CD4-positive, alpha-beta T cell treated with Interleukin-21 for 1 hour (primary cell): ENCODE data around the gene RBM5.

Source experiments
- DNase-seq: peaks from one replicate; pipeline ENCODE4 v3.0.0-alpha.2; 2020

RBM5 gene

DNA sequence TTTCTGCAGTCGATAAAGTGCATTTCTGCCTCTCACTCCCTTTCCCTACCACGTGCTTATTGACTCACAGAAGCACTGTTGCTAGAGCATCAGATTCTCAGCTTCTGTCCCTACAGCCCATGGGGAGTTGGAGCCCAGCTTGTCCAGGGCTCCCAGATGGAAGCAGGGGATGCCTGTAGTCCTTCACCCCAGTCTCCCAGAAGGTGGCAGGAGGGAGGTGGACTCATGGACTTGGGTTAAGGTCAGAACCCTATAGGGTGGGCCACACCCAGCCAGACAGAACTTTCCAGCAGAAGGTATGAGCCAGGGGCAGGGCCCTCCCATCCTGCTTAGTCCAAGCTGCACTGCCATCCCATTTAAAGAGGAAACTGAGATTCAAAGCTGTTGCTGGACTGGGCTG lies 33.4 kb downstream of the RBM5 start:
- DNase-seq, result no peak

DNA sequence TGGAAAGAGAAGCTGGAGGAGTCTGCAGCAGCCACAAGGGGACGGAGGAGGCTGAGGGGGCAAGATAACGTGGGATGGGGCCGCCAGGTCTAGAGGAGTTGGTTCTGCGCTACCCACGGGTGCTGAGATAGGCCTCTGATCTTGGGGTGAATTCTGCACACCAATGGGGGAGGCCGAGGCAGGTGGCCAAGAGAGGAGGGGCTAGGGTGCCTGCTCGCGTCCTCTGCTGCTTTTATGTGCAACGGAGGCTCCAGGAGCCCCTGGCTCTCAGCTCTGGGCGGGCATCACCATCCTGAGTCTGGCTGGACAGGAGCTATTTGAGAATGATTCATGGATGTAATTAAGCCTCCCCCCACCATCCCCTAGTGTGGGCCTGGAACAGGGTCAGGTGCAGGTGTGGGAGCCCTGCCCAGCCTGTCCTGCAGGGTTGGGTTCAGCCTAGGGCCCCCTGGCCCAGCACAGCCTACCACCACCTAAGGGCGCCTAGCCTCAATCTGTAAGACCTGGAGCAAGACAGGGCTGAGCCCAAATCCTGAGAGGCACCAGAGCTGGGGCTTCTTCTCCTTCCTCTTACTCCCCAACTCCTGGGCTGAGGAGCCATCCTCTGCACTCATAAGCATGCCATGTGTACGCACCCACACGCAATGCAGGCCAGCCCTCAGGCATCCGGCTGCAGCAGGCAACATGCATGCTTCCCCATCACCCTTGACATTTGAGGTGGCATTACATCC lies 34.1 kb downstream of the RBM5 start:
- DNase-seq, result no peak

DNA sequence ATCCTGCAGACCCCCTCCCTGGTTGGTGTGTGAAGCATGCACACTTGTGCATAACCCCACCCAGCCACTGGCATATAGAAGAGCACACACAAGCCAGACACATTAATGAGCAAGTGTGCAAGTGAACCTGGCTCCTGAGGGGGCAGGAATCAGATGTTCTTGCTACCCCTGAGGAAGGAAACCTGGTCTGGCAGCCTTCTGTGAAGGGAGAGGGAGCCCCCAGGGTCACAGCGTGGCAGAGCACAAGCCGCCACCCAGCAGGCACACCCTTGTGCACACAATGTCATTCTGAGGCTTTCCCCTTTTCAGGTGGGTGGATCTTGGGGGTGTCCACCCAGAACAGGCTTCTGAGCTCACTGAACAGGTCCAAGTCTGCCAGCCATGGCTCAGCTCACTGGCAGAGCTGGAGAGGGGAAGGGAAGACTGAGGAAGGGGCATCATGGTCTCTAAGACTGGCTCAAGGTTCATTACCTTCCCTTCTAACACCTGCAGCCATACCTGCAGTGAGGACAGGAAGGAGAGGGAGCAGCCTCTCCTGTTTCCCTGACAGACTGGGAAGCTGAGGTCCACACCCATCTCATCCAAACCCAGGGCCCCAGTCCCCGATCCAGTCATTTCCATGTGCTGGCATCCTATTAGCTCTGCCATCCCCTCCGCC lies 34.8 kb downstream of the RBM5 start:
- no peak for DNase-seq

DNA sequence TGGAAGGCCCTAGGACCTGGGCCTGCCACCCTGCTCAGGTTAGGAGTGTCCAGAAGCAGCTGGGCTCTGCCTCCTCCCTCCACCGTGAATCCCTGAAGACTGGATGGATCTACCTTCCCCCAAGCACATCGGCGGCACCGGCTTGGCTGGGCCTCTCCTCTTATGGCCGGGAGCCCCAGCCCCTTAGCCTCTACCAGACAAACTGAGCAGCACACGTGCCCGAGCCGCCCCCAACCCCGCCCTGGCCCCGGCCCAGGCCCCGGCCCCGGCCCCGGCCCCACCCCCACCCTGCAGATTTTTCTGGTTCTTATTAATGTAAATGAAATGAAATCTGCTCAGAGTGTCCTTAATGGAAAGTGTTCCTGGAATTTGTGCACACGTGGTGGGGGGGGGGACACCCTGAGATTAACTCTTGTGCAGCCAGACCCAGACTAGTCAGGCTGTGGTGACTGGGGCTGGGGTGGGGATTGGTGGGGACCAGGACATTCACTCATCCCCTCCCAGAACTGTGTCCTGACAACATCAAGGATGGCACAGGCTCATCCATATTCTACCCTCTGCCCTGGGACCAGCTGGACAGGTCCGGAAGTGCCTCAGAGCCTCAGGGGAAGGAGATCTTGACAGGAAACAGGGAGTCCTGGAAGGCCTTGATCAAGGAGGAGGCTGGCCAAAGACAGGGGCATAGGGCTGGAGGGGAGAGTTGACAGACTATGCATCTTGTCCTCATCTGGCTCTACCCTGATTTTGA lies 35.5 kb downstream of the RBM5 start:
- no peak for DNase-seq

DNA sequence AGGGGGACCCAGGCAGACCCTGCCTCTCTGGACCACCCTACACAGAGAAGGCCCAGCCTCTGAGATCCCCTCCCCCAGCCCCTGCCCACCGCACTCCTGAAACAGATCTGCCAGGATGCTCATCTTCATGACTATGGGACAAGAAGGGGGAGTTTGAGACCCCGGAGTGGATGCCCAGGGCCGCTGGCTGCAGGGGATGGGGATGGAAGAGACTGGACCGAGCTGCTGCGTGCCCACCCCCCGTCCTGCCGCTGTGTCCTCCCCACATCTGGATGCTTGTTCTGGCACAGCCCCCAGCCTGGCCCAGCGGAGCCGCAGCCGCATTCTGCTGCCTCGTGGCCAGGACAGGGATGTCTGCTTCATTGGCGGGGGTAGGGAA lies 36.1 kb downstream of the RBM5 start:
- no peak for DNase-seq

DNA sequence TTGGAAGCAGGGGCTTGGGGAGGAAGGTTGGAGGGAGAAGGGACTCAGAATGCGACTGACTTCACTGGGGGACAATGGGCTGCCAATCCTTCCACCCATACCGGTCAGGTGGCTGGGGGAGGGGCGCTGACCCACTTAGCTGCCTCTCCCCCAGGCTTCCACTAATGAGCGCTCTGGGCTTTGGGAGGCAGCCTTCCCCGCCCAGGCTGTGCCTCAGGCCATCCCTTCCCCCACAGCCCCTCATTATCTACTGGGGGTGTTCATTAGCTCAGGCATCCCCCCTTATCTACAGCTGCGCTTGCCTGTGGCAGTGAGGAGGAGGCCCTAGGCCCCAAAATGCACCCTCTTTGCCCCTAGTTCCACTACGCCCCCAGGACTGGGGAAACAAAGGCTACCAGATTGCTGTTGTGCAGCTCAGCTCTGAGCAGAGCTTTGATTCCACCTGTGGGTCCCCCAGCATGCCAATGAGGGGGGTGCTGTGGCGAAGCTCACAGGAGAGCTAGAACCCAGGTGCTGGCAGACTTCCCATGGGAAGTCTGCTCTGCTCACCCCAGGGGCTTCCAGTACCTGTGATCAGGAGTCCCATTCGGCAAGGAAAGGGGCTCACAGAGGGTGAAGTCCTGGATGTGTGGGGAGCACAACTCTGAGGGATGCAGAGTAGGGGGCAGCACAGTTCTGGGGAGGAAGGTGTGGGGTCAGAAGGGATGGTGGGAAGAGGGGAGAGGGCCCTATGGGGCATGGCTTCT lies 37.0 kb downstream of the RBM5 start:
- DNase-seq, result no peak

DNA sequence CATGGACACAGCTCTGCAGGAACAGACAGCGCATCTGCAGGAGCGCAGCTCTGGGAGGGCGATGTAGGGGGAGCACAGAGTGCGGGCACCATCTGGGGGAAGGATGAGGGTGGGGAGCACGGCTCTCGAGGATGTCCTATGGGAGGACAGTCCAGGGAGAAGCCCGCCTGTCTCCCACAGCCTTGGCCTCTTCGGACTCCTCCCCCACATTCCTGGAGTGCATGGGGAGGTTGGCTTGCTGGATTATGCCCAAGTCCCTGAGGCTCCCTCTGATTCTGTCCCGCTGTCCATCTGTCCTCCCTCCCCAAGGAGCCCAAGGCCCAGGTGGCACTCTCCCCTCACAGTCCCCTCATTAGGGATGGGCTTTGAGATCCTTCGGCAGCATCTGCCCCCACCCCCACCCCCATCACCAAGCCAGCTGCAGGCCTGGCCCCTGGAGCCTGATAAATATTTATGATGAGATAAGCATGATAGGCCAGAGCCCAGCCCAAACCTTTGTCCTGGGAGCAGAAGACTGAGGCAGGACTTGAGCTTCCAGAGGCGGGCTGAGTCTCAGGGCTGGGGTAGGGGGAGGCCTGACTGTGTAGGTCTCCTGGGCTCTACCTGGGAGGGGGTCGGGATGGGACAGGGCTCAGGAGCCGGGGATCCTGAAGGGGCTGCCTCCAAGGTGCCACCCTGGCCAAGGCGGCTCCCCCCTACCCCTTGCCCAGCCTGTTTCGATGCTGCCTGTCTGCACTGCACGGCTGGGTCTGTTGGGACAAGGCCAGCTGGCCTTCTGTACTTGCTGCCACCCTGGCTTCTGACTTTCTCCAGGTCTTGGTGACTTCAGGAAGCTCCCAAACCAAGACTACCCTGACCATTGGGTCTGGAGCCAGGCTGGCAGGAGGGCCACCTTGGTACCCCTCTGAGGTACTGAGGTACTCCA lies 37.8 kb downstream of the RBM5 start:
- DNase-seq, result no peak

DNA sequence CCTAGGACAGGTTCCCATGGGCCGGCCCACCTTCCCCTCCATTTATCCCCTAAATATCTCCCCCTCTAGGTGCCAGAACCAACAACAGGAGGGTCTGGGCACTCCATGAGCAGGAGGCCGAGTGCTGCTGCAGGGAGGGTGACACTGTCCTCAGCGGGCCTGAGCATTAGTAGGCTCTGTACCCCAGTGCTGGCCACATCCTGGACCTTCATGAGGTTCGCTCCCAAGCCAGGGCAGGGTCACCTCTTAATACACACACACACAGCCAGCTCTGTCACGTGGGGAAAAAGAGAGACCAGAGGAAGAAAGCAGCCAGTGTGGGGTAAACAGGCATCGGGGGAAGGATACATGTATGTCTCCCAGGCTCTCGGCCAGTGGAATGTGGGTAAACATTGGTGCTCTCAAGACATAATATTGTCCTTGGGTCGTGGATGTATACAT lies 38.6 kb downstream of the RBM5 start:
- no peak for DNase-seq

DNA sequence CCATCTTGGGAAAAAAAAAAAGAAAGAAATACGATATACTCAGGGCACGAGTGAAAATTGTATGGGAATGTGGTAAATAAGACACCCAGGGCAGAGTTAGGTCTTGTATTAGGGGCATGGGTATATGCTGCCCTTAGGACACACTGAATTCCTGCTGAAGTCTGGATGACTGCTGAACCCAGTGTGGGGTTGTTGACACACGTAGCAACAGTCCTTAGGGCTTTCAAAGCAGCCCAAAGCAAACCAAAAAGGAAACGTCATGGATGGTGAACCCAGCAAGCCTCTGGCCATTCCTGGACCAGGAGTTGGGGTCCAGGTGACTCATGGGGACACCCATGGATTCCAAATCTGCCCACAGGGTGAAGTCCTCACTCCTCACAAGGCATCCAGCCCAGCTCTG lies 39.3 kb downstream of the RBM5 start:
- no peak for DNase-seq

DNA sequence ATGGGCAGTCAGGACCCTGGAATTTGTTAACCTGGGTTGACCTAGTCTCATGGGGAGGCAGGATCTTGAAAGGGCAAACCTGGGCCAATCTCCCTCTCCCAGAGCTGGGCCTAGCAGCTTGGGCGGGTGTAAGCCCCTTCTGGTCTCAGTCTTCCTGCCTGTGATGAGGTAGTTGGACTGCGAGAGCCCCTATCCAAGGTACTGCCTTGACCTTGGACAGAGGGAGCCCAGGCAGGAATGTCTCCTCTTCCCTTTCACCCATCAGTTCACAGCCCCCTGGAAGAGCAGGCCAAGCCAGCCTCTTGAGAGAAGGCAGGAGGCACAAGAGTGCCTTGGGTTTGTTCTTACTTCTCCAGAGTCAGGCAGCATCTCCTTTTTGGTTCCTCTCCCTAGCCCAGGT lies 41.7 kb downstream of the RBM5 start:
- no peak for DNase-seq

DNA sequence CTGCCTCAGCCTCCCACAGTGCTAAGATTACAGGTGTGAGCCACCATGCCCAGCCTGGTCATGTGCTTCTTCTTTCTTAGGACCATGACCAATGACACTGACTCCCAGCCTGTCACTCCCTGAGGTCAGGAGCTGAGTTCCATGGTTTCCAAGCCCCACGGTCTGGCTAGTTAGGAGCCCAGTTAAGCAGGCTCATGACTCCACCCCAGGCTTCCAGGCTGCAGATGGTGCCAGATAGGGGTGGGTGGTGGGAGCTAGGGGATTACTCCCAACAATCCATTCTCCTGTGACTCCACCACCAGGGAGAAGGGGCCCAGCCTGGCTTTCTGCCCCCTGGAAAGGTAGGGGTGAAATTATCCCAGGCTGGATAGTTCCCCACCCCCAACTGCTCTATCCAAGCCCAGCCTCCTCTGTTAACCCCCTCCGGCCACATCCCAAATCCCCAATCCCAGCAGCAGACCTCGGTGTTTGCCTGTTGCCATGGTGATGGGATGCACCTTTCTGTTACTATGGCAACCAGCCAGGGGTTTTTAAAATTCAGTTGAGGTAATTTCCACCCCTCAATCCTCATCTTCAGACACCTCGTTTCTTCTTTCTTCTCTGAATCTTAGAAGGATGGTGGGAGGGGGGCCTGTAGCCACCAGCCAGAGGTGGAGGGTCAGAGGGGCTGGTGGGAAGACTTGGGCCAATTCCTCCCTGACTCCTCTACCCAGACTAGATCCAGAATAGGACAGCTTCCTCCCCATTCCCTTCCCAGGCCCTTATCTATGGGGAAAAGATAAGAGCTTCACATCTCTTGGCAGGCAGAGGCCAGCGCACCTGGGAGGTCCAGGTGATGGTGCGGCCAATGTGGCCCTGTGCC lies 43.9 kb downstream of the RBM5 start:
- DNase-seq, result no peak

DNA sequence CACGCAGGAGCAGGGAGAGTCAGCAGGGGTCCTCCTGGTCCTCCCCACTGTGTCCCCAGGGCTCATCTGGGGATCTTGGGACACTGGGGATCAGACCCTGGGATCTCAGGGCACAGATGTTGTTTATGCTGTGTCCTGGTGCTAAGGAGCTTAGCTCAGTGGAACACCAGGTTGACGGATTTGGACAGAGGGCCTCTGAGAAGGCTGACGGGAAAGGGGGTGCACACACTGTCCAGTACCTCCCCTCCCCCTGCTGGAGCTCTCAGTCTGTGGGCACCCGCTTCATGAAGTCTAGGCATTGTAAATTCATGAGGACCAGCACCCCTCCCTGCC lies 44.5 kb downstream of the RBM5 start:
- DNase-seq, result no peak

DNA sequence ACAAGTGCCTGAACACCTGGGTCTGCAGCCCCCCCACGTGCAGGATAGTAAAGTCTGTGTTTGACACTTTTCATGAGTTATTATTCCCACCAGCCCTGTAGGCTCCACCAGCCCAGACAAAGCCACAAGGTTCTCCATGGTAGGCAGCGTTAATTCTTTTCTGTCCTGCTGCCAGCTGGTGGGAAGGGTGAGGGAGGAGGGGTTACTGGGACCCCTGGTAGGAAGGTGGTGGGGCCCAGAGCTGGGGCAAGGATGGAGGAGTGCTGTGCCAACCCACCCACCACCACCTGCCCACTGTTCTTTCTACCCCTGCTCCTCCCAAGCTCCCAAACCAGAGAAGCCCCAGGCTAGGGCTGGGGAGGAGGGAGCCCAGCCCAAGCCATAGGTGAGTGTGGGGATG lies 45.6 kb downstream of the RBM5 start:
- no peak for DNase-seq

DNA sequence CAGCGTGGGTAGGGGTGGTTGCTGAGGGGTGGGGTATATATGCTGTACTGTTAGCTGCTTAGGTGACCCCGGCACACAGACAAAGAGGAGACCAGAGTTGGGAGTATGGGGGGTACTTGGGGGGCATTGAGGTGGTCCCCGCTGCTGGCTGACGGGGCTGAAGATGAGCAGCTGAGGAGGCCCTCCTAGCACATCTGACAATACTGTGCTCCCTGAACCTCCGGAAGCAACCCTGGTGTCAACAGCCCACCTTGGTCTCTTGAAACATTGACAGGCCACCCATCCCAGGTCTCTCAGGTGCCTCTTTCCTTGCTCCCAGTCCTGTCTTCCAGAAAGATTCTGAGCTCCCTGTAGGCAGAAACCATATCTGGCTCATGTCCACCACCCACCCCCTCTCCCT lies 47.2 kb downstream of the RBM5 start:
- no peak for DNase-seq

DNA sequence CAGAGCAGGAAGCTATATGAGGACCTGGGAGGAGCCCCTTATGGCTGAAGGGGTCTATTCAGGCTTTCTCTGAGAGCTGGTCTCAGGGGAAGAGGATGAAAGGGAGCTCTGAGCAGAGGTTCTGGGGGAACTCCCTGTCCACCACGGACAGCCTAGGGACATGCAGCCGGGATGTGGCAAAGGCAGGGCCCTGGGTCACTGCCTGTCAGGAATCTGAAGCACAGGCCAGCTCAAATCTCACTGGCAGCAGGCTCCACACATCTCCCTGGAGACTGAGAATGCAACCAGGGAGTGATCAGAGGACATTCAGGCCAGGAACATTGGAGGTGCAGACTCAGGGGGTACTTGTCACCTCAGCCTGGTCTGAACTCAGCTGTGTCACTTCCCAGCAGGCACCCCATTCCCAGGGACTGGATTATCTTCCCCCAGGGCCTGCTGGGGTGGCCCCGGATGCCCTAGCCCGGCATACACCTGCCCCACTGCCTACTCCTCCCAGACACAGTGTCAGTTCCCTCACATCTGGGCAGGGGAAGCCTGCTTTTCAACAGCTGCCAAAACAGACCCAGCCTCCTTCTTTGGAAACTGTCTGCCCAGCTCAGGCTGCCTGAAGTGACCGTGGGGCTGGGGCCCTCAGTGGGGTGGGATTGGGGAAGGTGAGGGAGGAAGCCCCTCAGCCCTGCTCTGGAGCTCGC lies 48.1 kb downstream of the RBM5 start:
- no peak for DNase-seq

DNA sequence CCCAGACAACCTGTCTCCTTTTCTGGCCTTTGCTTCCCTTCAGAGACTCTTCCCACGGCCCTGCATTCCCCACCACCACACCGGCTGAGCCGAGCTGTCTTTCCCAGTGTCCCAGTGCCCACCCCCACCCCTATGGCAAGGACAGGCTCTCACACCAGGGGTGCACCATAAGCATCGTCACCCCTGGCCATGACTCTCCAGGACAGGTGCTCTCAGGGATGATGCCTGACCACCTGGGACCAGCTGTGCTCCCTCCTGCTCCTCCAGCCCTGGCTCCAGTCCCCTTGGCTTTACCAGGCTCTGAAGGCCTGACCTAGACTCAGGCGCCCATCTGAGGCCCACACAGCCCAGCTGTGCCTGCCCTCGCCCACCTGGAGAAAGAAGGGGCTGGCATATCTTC lies 48.8 kb downstream of the RBM5 start:
- no peak for DNase-seq

DNA sequence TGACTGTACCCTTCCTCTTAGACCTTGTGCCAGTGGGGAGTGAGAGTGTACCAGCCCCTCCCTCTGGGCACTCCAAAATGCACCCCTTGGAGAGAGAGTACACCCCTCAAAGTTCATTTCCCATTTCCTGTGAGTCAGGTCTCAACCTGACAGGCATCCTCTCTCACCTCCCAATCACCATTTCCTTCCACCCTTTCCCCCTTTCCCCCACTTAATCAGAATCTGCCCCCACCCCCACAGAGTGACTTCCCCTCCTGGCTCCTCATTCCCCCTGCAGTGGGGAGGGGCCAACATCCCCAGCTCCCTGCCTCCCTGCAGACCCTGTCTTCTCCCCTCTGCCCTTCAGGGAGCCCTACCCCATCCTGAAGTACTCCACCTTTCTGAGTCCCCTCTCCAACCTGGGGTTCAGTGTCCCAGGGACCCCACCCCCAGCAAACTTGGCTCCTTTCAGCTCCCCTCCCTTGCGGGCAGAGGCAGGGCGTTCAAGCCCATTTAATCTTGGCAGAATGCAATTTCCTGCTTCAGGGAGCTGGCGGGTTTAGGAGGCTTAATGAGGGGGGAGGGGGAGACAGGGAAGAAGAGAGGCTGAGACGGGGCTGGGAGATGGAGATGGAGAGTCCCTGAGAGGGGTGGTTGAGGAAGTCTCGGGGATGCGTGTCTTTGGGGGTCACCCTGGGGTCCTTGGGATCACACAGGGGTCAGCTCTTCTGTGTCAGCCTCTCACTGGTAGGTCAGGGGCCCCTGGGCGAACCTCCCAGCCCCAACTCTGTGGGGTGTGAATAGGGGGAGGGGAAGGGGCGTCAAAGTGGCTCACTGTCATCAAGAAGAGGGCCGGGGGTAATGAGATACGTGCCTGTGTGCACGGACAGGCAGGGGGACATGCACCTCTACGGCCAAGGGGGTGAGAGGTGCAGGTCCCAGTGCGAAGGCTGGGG lies 49.8 kb downstream of the RBM5 start:
- no peak for DNase-seq

DNA sequence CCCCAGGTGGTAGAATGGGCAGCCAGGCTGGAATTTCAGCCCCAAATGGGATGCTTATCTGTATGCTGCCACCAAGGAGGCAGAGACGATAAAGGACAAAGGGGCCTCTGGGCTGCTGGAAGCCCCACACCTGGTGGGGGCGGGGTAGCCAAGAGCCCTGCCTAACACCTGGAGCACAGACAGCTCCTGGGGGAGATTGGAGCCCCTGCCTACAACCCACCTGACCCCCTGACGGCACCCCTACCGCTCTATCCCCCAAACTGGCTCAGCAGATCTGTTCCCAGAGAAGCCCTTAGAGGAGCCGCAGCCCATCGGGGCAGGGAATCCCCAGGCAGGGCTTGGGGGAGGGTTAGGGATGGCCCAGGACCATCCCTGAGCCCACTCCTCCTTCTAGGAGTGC lies 50.6 kb downstream of the RBM5 start:
- no peak for DNase-seq

DNA sequence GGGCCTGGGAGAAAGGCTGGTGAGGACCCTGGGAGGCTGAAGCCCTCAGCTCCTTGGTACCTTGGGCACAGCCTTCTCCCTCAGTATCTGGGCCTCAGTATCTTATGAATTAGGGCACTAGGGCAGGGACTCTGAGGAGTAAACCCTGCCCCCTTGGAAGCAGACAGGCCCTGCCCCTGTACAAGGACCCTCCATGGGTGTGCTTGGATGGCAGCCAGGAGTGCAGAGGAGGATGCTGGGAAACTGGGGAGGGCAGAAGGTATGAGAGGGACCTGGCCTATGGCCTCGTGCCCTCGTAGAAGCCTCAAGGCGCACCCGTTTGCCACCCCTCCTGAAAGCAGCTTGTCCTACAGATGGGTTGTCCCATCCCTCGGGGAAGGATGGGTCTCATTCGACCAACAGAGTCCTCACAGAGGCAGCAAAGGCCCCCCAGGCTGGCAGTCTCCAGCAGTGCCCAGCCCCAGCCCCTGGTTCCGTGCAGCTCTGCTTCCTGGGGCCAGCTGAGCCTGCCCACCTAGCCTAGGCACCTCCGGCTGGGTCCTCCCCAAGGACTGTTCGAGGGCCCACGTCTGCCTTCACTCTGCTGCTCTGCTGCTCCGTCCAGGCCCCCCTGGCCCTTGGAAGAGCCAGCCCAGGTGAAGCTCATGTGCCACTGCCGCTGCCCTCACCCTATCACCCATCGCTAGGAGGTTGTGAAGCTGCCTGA lies 51.2 kb downstream of the RBM5 start:
- no peak for DNase-seq
